Stimulated activated CD8-positive, alpha-beta memory T cell treated with anti-CD3 and anti-CD28 coated beads, Interleukin-7, amount 100 ng/mL, for 4 hours (primary cell): ENCODE measurements around the gene HSD17B3.
A peak's percentile ranks its signal among the peaks of the same experiment; 100 is the strongest.
"Not testable (repeated sequence)": the region's sequence is repeated elsewhere in the genome, so short reads cannot be mapped to it uniquely, and the experiment has no call there.

Experiments
- DNase-seq, 2 donors: peaks; one replicate each; pipeline ENCODE4 v3.0.0-alpha.2; 2020; ENCODE audit warnings: low read depth in 2 of 2

The HSD17B3 gene

DNA sequence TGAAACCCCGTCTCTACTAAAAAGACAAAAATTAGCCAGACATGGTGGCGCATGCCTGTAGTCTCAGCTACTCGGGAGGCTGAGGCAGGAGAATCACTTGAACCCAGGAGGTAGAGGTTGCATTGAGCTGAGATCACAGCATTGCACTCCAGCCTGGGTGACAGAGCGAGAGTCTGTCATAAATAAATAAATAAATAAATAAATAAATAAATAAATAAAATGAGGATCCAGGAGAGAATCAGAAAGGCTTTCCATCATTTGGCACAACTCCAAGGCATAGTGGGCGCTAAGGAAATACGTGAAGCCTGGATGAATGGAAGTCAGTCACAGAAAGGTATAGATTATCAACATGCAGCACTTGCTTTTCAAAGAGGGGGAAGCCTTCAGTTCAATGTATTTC lies 65.6 kb downstream of the HSD17B3 start:
- DNase-seq = not testable (repeated sequence)

DNA sequence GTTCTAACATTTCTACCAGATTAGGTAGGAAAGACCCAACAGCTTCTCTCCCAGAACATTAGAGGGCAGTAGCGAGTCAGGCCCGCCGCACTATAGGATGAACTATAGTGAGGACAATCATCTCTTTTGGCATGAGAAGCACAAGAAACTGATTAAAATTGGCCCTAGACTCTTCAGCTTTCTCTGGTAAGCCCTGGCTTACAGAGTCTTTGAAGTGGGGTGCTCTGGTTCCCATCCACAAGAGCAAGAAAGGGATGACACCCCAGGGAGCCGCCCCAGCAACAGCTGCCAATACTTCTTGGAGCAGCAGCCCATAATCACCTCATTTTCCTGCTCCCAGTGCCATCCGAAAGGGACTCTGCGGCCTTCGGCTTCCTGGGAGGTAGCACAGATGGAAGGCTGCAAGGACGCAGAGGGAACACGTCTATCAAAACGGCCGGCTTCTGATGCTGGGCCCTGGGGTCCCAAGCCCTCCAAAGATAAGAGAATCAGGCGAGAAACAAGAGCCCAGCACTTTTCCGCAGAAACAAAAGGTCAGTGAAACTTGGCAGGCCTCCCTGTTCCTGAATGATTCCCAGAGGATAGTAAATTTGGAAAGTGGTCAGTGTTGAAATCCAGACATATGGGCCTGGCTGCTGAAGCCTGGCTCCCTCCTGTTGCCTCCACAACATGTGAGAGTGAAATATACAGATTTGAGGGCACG lies 69.3 kb downstream of the HSD17B3 start:
- DNase-seq = peak in 1 of 2 donors; percentile 6

DNA sequence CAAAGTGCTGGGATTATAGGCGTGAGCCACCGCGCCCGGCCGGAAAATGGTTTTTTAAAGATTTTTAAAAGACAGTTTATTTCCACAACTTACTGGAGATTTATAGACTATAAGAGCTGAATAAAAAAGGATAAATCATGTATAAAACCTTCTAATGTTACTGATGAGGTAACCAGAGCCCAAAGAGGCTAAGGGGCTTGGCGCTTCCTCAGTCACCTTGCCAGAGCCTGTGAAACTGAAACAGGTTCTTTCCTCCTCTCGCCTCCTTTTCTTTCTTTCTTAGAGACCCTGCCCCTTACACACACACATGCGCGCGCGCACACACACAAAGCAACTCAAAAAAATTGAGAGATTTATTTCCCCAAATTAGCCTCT lies 69.8 kb downstream of the HSD17B3 start:
- no peak for DNase-seq

DNA sequence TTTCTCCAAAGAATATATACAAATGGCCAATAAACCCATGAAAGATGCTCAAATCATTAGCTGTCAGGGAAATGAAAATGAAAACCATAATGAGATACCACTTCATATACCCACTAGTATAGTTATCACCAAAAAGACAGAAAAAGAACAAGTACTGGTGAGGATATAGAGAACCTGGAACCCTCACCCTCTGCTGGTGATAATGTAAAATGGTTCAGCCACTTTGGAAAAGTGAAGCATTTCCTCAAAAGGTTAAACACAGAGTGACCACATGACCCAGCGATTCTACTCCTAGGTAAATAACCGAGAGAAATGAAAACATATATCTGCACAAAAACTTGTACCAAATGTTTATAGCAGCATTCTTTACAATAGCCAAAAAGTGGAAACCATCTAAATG lies 72.0 kb downstream of the HSD17B3 start:
- no peak for DNase-seq

DNA sequence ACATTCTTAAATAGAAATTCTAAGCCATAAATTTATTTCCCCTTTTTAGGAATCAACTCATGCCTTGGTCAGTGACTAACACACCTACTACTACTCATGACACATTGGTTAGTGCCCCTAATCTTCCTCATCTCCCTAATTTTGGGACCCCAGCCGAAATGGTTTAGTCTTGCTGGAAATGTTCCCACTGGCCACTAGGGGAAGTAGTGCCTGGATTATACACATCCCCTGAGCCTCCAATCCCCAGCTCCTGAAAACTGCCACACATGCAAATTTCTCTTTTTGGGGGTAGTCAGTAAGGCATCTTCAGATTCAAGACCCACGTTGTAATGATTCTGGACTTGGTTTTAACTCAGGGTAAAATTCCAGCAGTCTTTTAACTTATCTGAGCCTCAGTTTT lies 79.8 kb downstream of the HSD17B3 start:
- no peak for DNase-seq

DNA sequence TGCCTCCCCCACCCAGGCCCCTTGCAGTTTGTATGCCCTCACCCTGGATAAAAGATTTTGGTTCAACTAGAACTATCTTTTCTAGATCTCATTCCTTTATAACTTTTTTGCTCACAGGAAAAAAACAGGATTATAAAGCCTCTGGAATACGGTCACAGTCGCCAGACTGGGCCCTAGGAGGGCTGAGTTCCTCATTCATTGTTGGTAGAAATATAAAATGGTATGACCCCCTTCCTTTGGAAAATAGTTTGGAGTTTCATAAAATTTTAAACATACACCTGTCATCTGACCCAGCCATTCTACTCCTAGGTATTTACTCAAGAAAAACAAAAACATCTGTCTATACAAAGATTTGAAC lies 82.1 kb downstream of the HSD17B3 start:
- no peak for DNase-seq

DNA sequence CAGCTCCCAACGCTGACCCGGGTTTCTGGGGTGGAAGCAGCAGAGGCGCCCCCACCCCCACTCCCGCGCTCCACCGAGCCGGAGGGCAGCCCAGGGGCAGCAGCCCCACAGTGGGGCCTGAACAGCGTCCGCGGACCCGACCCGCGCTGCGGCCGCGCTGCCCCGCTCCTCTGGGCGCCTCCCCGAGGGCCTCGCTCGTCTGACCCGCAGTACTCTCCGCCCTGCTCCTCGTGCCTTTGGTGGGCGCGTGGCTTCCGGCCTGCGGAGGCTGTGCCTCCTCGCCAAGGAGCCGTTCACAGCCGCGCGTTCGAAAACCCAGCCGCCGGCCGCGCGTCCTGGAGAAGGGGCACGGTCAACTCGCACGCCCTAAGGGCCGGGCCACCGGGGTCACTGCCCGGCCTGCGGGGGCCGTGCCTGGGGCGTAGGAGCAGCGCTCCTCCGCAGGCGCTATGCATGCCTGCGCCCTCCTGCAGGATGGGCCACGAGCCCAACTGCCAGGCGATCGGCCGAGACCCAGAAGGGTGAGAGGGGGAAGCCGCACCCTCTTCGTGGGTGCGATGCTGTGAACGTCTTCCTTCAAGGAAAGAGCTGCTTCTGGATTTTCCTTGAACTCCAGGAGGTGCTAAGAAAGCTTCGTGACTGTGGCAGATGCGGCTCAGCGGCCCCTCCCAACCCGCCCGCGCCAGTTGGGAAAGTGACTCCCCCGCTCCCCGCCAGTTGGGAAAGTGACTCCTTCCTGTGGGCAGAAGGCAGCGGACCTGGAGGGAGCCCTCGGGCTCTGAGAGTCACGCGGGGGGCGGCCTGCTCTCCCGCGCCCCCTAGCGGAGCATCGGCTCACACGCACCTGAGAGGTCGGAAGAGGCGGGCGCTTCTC lies 82.7 kb downstream of the HSD17B3 start:
- peak in 1 of 2 donors; percentile 20 for DNase-seq

DNA sequence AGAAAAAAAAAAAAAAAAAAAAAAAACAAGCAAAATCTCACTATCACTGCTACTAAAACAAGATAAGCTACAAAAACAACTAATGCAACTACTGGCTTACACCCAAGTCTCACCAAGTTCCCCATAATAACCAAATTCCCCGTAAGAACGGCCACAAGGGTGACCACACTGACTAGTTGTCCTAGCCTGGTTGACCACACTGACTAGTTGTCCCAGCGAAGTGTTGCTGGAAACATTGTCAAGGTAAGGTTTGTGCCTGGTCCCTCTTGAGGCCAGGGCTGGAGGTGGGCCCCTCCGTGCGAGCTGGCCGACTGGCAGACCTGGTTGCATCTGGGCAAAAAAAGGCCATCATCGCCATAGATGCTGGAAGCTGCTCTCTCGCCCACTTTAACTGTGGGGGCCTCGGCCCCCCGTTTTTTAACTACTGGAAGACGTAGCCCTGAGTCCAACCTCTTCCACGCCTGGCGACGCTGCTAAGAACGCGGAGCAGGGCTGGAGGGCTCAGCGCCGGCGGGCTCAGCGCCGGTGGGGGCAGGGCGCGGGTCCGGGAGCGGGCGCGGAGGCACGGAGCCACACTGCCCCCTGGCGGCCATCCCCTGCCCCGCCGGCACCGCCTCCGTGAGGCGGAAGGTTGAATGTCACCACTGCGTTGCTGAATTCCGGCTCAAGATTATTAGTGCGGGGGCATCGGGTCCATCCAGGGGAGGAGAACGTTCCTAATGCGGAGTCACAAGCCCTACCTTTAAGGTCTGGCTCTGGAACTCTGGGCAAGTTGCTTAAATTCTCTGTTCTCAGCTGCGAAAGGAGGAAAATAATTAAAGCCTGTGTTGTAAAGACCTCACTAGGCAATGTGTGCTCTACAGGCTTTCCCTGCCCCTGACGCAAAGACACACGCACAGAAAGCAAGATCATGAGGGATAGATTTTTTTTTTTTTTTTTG lies 84.0 kb downstream of the HSD17B3 start:
- peak; percentile 28 to 62 for DNase-seq

DNA sequence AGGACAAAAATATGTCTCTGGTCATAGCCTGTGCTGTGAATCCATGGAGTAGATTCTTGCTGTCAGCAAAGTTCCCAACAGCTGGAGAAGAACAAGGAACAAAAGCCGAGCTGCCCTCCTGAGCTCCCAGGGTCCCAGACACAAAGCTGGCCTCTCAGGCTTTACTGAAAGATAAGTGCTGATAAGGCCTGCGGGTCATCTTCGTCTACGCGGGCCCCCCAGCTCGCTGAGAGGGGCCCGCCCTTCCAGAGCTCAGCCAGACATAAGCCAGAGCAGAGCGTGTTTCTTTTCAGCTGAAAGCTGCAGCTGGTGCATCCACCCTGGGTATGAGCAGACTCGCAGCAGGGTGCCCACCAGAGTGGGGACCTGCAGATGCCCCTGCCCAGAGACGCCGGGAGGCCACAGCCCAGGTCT lies 84.7 kb downstream of the HSD17B3 start:
- no peak for DNase-seq

DNA sequence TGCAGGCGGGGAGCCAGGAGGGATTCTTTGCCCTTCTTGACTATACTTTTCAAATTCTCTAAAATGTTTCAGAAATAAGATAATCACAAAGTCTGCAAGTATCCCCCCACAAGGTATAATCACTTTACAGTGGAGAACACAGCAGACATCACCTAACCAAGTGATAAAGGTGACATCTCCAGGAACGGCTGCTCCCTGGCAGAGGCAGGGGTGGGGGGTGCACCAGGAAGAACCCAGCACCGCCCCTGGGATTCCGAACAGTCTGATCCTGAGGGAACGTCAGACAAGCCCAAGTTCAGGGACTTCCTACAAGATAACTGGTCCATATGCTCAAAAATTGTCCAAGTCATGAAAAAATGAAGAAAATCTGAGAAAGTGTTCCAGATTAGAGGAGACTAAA lies 85.4 kb downstream of the HSD17B3 start:
- DNase-seq = no peak

DNA sequence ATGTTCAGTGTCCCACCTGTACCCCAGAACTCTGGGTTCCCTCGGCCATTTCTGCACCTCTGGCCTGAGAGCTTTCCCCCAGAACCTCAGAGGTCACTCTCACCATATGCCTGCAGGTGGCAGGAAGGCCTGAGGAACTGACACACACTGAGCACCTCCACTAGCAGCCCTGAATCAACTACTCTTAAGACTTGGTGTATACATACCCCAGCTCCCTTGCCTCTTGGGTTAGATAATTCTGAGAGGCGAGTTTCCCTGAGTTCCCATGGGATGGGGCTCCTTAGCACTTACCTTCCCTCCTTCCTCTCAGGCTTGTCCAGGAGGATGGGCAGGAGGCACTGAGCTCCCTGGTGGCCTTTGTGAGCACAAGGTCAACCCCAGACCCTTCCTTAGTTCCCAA lies 86.1 kb downstream of the HSD17B3 start:
- DNase-seq = no peak

DNA sequence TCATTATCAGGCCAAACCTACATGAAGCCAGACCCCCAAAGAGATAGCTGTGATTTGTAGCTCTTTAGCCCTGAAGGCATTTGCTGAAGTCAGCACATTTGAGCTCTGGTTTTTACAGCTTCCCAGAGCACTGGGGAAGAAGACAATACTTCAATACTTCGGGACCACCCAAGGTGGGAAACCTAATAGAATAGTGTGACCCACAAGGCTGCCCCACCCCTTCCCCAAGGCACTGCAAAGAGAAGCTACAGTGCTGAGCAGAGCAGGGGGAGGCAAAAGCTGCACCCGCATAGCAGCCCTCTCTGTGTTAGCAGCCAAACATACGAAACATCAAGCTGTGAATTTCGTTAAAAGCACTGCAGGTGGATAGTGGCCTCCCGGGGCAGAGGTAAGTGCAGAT lies 87.3 kb downstream of the HSD17B3 start:
- no peak for DNase-seq

DNA sequence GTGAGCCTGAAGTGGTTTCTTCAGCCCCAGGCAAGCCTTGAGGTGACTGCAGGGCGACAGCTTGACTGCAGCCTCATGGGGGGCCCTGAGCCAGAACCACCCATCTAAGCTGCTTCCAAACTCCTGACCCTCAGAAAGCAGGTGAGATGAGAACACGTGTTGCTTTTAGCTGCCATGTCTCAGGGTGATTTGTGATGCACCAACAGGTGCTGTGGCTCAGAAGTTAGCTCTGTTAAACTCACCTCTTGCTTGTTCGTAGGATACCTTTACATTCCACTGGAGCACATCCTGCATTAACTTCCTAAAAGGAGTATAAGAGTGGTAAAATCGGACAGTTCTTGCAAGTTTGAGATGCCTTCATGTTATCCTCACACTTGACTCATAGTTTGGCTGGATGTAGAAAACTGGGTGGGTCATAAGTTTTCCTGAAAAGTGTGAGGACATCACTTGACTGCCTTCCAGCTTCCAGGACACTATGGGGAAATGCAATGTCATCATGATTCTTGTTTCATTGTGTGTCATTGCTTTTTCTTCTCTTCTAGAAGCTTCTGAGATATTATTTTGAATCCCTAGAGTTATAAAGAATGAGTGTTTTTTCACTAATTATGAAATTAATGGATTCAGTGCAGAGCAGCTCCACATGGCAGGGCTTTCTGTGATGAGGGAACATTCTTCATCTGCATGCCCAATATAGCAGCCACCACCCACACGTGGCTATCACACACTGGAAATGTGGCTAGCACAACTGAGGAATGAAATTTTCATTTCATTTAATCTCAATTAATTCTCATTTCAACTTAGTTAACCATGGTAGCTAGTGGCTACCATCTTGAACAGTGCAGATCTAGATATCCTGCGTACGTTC lies 92.3 kb downstream of the HSD17B3 start:
- DNase-seq = no peak

DNA sequence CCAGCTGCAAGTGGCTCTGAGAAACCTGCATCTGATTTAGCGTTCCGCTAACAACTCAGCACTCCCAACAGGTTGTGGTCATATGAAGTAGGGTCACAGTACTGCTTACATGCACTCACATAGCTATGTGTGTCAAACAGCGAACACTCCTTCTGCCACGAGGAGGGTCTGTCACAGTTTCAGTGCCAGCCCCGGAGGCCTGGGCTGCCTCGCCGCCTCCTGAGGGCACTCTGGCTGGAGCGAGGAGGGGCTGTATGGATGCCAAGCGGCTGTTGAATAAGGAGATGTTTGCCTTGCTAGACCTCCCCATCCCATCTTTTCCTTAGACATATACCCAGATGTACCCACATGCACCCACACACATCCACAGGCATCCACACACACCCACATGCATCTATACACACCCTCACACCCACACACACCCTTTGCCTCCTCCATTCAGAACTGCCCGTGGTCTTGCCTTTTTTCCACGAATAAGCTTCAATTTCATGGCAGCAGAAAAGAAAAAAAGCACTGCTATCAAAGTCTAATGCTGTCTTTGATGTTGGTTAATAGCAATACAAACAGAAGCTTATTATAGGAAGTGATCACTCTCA lies 95.7 kb downstream of the HSD17B3 start:
- no peak for DNase-seq

DNA sequence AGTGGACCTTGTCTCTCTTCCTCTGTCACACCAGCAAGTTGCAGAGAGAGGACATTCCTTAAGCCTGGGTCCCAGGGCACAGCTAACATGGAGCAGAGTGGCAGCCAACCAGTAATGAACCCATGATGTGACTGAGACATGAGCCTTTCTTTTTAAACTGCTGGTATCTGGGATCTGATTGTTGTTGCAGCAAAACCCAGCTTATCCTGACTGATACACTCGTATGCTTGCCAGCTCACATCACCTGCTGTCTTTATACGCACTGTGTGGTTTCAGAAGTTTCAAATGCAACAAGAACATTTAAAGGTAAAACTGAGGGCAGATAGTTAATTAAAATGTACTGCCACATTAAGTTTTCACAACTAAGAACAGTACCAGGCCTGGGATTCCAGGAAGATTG lies 97.1 kb downstream of the HSD17B3 start:
- DNase-seq = no peak

DNA sequence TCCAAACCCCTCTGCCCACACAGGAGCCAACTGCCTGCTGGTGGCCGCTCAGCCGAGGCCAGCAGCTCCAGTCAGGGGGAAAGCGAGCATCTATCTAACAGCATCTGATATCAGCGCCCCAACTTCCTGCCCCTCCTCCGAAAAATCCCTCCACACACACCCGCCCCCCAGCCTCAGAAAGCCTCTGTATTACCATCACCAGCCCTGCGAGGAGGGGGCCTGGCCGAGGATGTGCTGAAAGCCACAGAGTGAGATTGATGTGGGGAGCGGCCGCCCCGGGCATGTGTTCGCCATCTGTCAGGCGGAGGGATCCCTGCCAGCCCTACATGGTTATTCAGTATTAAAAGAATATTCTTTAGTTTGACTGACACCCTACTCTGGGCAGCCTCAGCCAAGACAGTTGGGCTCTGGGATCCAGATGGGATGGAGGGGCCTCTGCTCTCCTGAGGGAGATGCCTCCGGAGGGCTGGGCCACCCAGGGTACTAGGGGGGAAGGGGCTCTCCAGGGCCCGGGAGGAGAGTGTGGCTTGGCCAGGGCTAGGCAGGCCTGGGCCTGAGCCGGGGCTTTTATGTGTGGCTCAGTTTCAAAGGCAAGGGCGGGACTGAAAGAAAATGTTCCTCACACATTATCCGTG lies 98.0 kb downstream of the HSD17B3 start:
- no peak for DNase-seq

DNA sequence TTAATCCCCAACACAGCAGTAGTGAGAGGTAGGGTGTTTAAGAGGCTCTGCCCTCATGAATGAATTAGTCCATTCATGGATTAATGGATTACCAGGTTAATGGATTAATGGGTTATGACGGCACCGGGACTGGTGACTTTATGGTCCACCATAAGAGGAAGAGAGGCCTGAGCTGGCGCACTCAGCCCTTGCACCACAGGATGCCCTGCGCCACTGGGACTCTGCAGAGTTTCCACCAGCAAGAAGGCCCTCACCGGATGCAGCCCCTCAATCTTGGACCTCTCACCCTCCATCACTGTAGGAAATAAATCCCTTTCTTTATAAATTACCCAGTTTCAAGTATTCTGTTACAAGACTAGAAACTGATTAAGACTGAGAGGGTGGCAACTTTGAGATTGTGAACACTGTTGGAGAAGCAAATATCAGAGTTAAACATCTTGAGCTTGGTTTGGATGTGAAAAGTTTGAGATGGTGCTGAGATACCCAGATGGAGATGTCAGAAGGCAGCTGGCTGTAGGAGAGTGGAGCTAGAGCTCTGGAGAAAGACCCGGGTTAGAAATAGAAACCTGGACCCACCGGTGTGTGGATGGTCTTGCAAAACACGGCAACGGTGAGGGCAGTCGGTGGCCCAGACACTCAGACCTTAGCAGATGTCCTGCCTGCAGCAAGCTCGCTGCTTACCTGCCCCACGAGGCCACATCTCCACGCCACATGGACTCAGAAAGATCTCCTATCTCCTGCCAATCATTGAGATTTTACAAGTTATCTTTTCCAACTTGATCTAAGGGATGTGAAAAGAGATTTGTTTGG lies 98.8 kb downstream of the HSD17B3 start:
- no peak for DNase-seq

DNA sequence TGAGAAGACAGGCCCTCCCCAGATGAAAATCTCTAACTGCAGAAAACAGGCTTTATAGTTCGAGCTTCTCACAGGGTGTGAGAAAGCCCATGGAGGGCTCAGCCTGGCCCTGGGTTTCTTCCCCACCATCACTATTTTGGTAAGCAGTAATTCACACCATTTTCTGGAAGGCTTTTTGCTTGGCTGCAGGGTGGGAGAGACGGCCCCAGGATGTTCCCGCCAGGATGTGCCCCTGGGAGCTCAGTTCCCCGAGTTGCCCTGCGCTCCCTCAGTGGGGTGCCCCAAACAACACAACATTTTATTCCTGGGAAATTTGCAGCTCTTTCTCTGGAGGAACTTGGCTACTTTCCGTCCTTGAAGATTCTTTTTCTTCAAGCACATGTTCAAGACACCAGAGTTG lies 100.8 kb downstream of the HSD17B3 start:
- DNase-seq = no peak

DNA sequence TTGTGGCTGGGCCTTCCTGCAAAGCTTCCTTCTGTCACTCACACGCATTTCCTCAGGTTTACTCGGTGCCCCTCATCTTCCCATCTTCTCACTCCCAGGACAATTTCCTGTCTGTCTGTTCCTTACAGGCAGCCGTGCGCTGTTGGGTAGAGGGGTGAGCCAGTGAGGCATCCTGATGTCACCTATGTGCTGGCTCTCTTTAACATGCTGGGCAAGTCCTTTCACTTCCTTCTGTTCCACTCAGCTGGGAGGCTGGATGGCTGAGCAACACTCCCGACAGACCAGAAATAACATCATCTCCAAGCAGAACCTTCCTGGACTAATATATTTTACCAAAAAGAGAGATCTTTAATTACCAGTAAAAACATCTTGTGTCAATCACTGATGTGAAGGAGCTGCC lies 103.0 kb downstream of the HSD17B3 start:
- DNase-seq = no peak

DNA sequence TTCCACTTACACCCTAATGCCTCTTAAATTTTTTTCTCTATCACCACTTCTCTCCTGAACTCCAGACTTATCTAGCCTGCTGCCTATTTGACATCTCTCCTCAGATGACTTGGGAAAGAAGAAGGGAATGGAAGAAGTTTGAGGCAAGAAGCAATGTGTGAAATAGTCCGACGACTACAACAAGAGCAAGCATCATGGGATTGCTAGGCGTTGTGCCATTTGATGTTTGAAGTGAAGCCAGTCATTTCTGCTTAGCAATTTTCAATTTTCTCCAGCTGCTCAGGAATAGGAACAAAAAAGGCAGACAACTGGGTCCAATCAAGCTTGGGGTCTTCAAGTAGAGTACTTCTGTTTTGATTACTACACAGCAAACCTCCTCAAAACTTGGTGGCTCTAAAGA lies 106.4 kb downstream of the HSD17B3 start:
- no peak for DNase-seq
